Left lung (tissue), 10 donors: ENCODE results near the gene LEAP2. TPM values are rescaled to one million over a fixed set of nuclear protein-coding genes. Genes with fewer than 3 reads are reported as not detected.
"Not testable (repeated sequence)": the region's sequence is repeated elsewhere in the genome, so short reads cannot be mapped to it uniquely, and the experiment has no call there.

Experiments used
- ATAC-seq: fragments of 200-7000 bp; cut with Tn5 transposase; one replicate; pipeline ENCODE4 v1.9.1; 2020; ENCODE audit warnings: moderate library complexity
- DNase-seq, 4 donors: peaks; one replicate each; pipeline ENCODE4 v3.0.0-alpha.2; 2013 to 2020
- H3K27ac ChIP-seq, 2 donors: fragments of 200-600 bp; sonication (generic) in 1 of 2; one replicate each; pipeline versions ENCODE4 v1.5.0 to v1.8.0; 2020 to 2021
- H3K27me3 ChIP-seq, 2 donors: fragments of 200-600 bp; sonication (generic) in 1 of 2; one replicate each; pipeline versions ENCODE4 v1.5.0 to v1.8.0; 2020 to 2021
- H3K36me3 ChIP-seq, 2 donors: fragments of 200-600 bp; sonication (generic) in 1 of 2; one replicate each; pipeline versions ENCODE4 v1.5.0 to v1.8.0; 2020 to 2021
- H3K4me1 ChIP-seq, 2 donors: fragments of 200-600 bp; one replicate each; pipeline ENCODE4 v1.8.0; 2021
- H3K4me3 ChIP-seq, 2 donors: fragments of 200-600 bp; sonication (generic) in 1 of 2; one replicate each; pipeline versions ENCODE4 v1.5.0 to v1.8.0; 2020 to 2021; ENCODE audit warnings: mild to moderate bottlenecking in 1 of 2
- H3K9me3 ChIP-seq, 2 donors: fragments of 200-600 bp; sonication (generic) in 1 of 2; one replicate each; pipeline versions ENCODE4 v1.5.0 to v1.8.0; 2020 to 2021
- CTCF ChIP-seq, 2 donors: fragments of 200-600 bp; sonication (generic) in 1 of 2; IDR thresholded peaks; one replicate each; pipeline versions ENCODE4 v1.5.0 to v1.8.0; 2021; ENCODE audit warnings: antibody characterized with exemption in 2 of 2
- intact Hi-C, 2 donors: fragments of 100-400 bp; cut with DNase I; formaldehyde crosslinking; loops; one replicate each; pipeline versions ENCODE4 v1.11.2 to v1.14.2; 2022
- polyA plus RNA-seq, 6 donors: library from polyadenylated mRNA; unstranded; fragments of 120-200 nt; gene quantifications; one replicate each; pipeline ENCODE4 v1.2.1, GENCODE V29; 2013; ENCODE audit not compliant: insufficient read length in 6 of 6
- total RNA-seq, 2 donors: library from RNA; stranded (reverse); fragmentation: NEBNext Ultra II Directional; extraction: Animal tissue kit (Norgen Biotek cat#: 25700); gene quantifications; one replicate each; pipeline ENCODE4 v1.2.1, GENCODE V29; 2021
- donor health status: DM: no; HTN: yes; CAD: no.
- donor health status: DM: no; HTN: no; CAD: no.

Gene LEAP2
- total and polyA plus RNA-seq, 8 donors = 1.2 to 6.0 (median 4.0) TPM

- H3K36me3 ChIP-seq = no peaks in the 10 kb centered on the region
- peaks cover 0 to 4% of the 10 kb centered on the region in 2 donors for H3K4me1 ChIP-seq
- intact Hi-C loops = no loop called here
- no peak for TF ChIP-seq CTCF (IDR thresholded peaks at IDR 0.05)
- H3K4me3 ChIP-seq = no peak overlapping the region
- no peaks in the 10 kb centered on the region for H3K9me3 ChIP-seq
- H3K27me3 ChIP-seq = no peaks in the 10 kb centered on the region
- H3K27ac ChIP-seq = no peak overlapping the region
- ATAC-seq (no peak), DNase-seq (no peak)
Measured at GRCh38 chr5:132853790-132854189, 19.7 kb upstream of the LEAP2 start.

DNA sequence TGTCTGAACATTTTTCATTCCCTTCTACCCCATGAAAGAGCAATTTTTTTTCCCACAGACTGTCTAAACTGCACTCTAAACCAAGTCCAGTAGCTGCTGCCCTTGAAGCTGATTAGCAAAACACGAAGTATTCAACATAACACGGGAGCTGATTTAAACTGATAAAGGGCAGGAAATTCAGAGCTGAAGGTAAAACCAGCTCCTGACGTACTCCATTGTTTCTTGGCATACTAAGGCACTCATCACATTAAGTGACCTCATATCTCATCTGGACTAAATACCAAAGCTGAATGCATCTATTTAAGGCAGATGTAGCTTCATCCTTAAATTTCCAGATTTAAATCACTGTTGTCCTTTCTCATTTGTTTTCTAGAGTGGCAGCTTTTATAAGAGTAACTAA, 19.2 kb upstream of the LEAP2 start:
- intact Hi-C loops = no loop called here
- no peak overlapping the region for H3K4me3 ChIP-seq
- DNase-seq (no peak), ATAC-seq (no peak)
- no peaks in the 10 kb centered on the region for H3K36me3 ChIP-seq
- H3K4me1 ChIP-seq = peaks cover 0 to 4% of the 10 kb centered on the region in 2 donors
- no peak overlapping the region for H3K27ac ChIP-seq
- H3K9me3 ChIP-seq = no peaks in the 10 kb centered on the region
- H3K27me3 ChIP-seq = no peaks in the 10 kb centered on the region
- TF ChIP-seq CTCF (IDR thresholded peaks at IDR 0.05) = no peak

DNA sequence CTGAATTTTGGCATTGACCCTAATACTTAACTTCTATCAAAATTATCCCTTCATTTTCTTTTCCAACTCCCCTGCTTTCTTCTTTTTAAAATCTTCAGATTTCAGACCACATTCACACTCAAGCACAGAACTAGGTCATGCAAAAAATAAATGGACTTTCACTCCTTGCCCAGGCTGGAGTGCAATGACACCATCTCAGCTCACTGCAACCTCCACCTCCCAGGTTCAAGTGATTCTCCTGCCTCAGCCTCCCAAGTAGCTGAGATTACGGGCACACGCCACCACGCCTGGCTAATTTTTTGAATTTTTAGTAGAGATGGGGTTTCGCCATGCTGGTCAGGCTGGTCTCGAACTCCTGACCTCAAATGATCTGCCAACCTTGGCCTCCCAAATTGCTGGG, 18.5 kb upstream of the LEAP2 start:
- ATAC-seq, H3K27ac ChIP-seq, intact Hi-C loops, H3K4me1 ChIP-seq, H3K9me3 ChIP-seq, H3K4me3 ChIP-seq, DNase-seq, H3K36me3 ChIP-seq, H3K27me3 ChIP-seq: not testable (repeated sequence)

DNA sequence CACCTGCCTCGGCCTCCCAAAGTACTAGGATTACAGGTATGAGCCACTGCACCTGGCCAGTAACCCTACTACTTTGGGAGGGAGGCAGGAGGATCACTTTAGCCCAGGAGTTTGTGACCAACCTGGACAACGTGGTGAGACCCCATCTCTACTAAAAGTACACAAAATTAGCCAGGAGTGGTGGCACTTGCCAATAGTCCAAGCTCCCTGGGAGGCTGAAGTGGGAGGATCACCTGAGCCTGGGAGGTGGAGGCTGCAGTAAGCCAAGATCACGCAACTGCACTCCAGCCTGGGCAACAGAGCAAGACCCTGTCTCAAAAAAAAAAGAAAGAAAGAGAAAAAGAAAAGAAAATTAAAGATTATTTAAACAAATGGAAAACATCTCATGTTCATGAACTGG, 17.5 kb upstream of the LEAP2 start:
- H3K4me3 ChIP-seq = no peak overlapping the region
- no peaks in the 10 kb centered on the region for H3K9me3 ChIP-seq
- no peaks in the 10 kb centered on the region for H3K36me3 ChIP-seq
- intact Hi-C loops = no loop called here
- ATAC-seq = no peak
- no peak overlapping the region for H3K27ac ChIP-seq
- DNase-seq = no peak
- TF ChIP-seq CTCF (IDR thresholded peaks at IDR 0.05) = no peak
- H3K4me1 ChIP-seq = peaks cover 0 to 4% of the 10 kb centered on the region in 2 donors
- H3K27me3 ChIP-seq = no peaks in the 10 kb centered on the region

GRCh38 chr5:132859889-132860437, 13.5 kb upstream of the LEAP2 start:
- H3K27me3 ChIP-seq = no peaks in the 10 kb centered on the region
- H3K36me3 ChIP-seq = no peaks in the 10 kb centered on the region
- ATAC-seq (no peak), DNase-seq (no peak)
- no peaks in the 10 kb centered on the region for H3K4me1 ChIP-seq
- TF ChIP-seq CTCF (IDR thresholded peaks at IDR 0.05) = no peak
- H3K4me3 ChIP-seq = no peak overlapping the region
- intact Hi-C loops = no loop called here
- no peak overlapping the region for H3K27ac ChIP-seq
- H3K9me3 ChIP-seq = no peaks in the 10 kb centered on the region

DNA sequence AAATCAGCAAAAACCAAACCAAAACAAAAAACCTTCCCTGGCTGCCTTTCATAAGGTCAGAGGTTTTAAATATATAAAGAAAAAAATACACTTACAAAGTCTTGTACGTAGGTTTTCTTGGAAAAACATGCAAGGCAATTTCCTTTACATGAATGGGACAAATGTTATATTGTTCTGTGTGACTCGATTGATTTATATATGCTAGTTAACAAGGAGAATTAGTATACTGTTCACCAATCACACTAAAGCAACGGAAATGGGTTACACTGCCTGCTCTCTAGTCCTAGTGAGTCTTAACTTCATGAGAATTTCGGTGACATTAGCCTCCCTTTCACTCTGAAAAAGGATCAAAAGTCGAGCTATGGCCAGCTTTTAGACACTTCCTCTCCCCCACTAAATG, 12.7 kb upstream of the LEAP2 start:
- Histone ChIP-seq H3K9me3 (no peaks in the 10 kb centered on the region), H3K36me3 (no peaks in the 10 kb centered on the region), H3K27me3 (no peaks in the 10 kb centered on the region), H3K4me1 (peaks cover 0 to 6% of the 10 kb centered on the region in 2 donors), H3K4me3 (no peak overlapping the region), H3K27ac (no peak overlapping the region)
- intact Hi-C loops = no loop called here
- ATAC-seq (no peak), DNase-seq (no peak)
- no peak for TF ChIP-seq CTCF (IDR thresholded peaks at IDR 0.05)
